GM23338 (cell line): Measurements from ENCODE around the gene NFATC1. TPM values are rescaled to one million over a fixed set of nuclear protein-coding genes. Genes with fewer than 3 reads are reported as not detected.

Experiments
- ATAC-seq: fragments of 200-7000 bp; cut with Tn5 transposase; 3 replicates; pipeline ENCODE4 v1.9.1; 2020
- DNase-seq: peaks from one replicate; pipeline ENCODE4 v3.0.0-alpha.2; 2015; ENCODE audit warnings: low spot score
- H2AFZ ChIP-seq: fragments of 200-600 bp; sonication (generic); 2 replicates; pipeline ENCODE4 v1.8.0; 2016; ENCODE audit warnings: antibody characterized with exemption, mild to moderate bottlenecking, moderate library complexity
- H3F3A ChIP-seq: fragments of 200-600 bp; sonication (generic); replicated peaks from 2 replicates; pipeline ENCODE4 v1.8.0; 2017; ENCODE audit warnings: antibody characterized with exemption, mixed run types, low read depth
- H3K27ac ChIP-seq: fragments of 200-600 bp; sonication (generic); 2 replicates; pipeline ENCODE4 v1.6.1; 2016; ENCODE audit warnings: low read depth
- H3K27me3 ChIP-seq: fragments of 200-600 bp; sonication (generic); 2 replicates; pipeline ENCODE4 v1.8.0; 2016; ENCODE audit warnings: mild to moderate bottlenecking, mixed run types, moderate library complexity; ENCODE audit not compliant: insufficient read depth
- H3K36me3 ChIP-seq: fragments of 200-600 bp; sonication (generic); 2 replicates; pipeline ENCODE4 v1.8.0; 2016; ENCODE audit warnings: mild to moderate bottlenecking; ENCODE audit not compliant: insufficient read depth
- H3K4me1 ChIP-seq: fragments of 200-600 bp; sonication (generic); 2 replicates; pipeline ENCODE4 v1.8.0; 2016; ENCODE audit warnings: mild to moderate bottlenecking, moderate library complexity; ENCODE audit not compliant: insufficient read depth
- H3K4me2 ChIP-seq: fragments of 200-600 bp; sonication (generic); 2 replicates; pipeline ENCODE4 v1.7.1; 2017; ENCODE audit warnings: mixed run types
- H3K4me3 ChIP-seq: fragments of 200-600 bp; sonication (generic); 2 replicates; pipeline ENCODE4 v1.6.1; 2016; ENCODE audit warnings: mixed run types
- H3K79me2 ChIP-seq: fragments of 200-600 bp; sonication (generic); replicated peaks from 2 replicates; pipeline ENCODE4 v1.8.0; 2017; ENCODE audit warnings: mild to moderate bottlenecking; ENCODE audit not compliant: insufficient read depth
- H3K9me2 ChIP-seq: fragments of 200-600 bp; sonication (generic); 2 replicates; pipeline ENCODE4 v1.8.0; 2017; ENCODE audit not compliant: insufficient read depth
- H4K20me1 ChIP-seq: fragments of 200-600 bp; sonication (generic); replicated peaks from 2 replicates; pipeline ENCODE4 v1.8.0; 2017; ENCODE audit warnings: mild to moderate bottlenecking; ENCODE audit not compliant: insufficient read depth
- H3K27ac Mint-ChIP-seq: 2 replicates; pipeline ENCODE4 v1.8.0; 2020; ENCODE audit warnings: inconsistent platforms, mild to moderate bottlenecking, moderate library complexity, mixed read lengths
- H3K27me3 Mint-ChIP-seq: 3 replicates; pipeline ENCODE4 v1.8.0; 2022; ENCODE audit warnings: low read depth, mild to moderate bottlenecking, moderate library complexity, mixed read lengths, inconsistent platforms; ENCODE audit not compliant: insufficient read depth, poor library complexity
- H3K36me3 Mint-ChIP-seq: 3 replicates; pipeline ENCODE4 v1.8.0; 2021; ENCODE audit warnings: low read depth, mild to moderate bottlenecking, inconsistent platforms, moderate library complexity, mixed read lengths
- H3K4me1 Mint-ChIP-seq: 3 replicates; pipeline ENCODE4 v1.8.0; 2020; ENCODE audit warnings: mild to moderate bottlenecking, inconsistent platforms, mixed read lengths
- H3K4me3 Mint-ChIP-seq: 3 replicates; pipeline ENCODE4 v1.8.0; 2021; ENCODE audit warnings: moderate library complexity, mild to moderate bottlenecking, inconsistent platforms, mixed read lengths
- H3K9me3 Mint-ChIP-seq: 3 replicates; pipeline ENCODE4 v1.8.0; 2020; ENCODE audit warnings: moderate library complexity, mild to moderate bottlenecking, inconsistent platforms, mixed read lengths
- CTCF ChIP-seq, 2 experiments: fragments of 200-600 bp in 1 of 2; sonication (generic) in 1 of 2; conservative IDR thresholded peaks; 2 replicates each; pipeline versions ENCODE4 v1.5.1 to v1.6.1; 2016 to 2017; ENCODE audit warnings: antibody characterized with exemption in 2 of 2, low read depth in 2 of 2, mild to moderate bottlenecking in 2 of 2, moderate library complexity in 1 of 2
- ETS1 ChIP-seq: IDR thresholded peaks from 2 replicates; pipeline ENCODE4 v1.6.1; 2016; ENCODE audit warnings: antibody characterized with exemption
- JUNB ChIP-seq: IDR thresholded peaks from one replicate; pipeline ENCODE4 v1.6.1; 2016; ENCODE audit warnings: antibody characterized with exemption; ENCODE audit not compliant: unreplicated experiment
- NANOG ChIP-seq: IDR thresholded peaks from 2 replicates; pipeline ENCODE4 v1.6.1; 2016; ENCODE audit warnings: antibody characterized with exemption, borderline replicate concordance
- STAT1 ChIP-seq: IDR thresholded peaks from one replicate; pipeline ENCODE4 v1.6.1; 2016; ENCODE audit warnings: antibody characterized with exemption; ENCODE audit not compliant: unreplicated experiment
- ZNF114 ChIP-seq: fragments of 250-450 bp; sonication (Bioruptor Pico); IDR thresholded peaks from 2 replicates; pipeline ENCODE4 v1.5.0; 2020; ENCODE audit warnings: mild to moderate bottlenecking, moderate library complexity
- ZNF331 ChIP-seq: fragments of 250-450 bp; sonication (Bioruptor Pico); IDR thresholded peaks from 2 replicates; pipeline ENCODE4 v1.5.0; 2020; ENCODE audit warnings: low read depth, mild to moderate bottlenecking, moderate library complexity
- ZNF462 ChIP-seq: fragments of 250-450 bp; sonication (Bioruptor Pico); IDR thresholded peaks from 2 replicates; pipeline ENCODE4 v1.5.0; 2020; ENCODE audit warnings: mild to moderate bottlenecking, moderate library complexity
- polyA plus RNA-seq: library from polyadenylated mRNA; unstranded; fragments of >200 nt; fragmentation: Nextera tagmentation; extraction: Ambion mirVana; gene quantifications from 2 replicates; pipeline ENCODE4 v1.2.1, GENCODE V29; 2016
- total RNA-seq: library from RNA; depleted of rRNA; stranded (reverse); fragments of >200 nt; shearing (Covaris generic); gene quantifications from 2 replicates; pipeline ENCODE4 v1.2.3, GENCODE V29; 2014

Gene NFATC1
- total and polyA plus RNA-seq, 2 experiments from 2014 or later, result 3.9 to 6.4 TPM

GRCh38 chr18:79416022-79416676 is 20.4 kb downstream of the NFATC1 start (continued):
- TF ChIP-seq ZNF462, result no peak
- no peak for TF ChIP-seq ZNF331 (CRISPR knock-in tag)
- TF ChIP-seq ZNF114, result no peak
- TF ChIP-seq NANOG, result no peak

GRCh38 chr18:79416677-79417052 is 20.9 kb downstream of the NFATC1 start:
- H3F3A ChIP-seq, result no peaks in the 10 kb centered on the region
- no peaks in the 10 kb centered on the region; the same call in 2 of the 3 replicates for H3K9me3 Mint-ChIP-seq
- no peak overlapping the region for H3K27ac Mint-ChIP-seq
- H3K36me3 Mint-ChIP-seq, result peaks cover 13% of the 10 kb centered on the region; the same call in 2 of the 3 replicates
- H3K4me1 Mint-ChIP-seq, result peaks cover 9% of the 10 kb centered on the region
- no peaks in the 10 kb centered on the region for H4K20me1 ChIP-seq
- no peaks in the 10 kb centered on the region; the same call in 1 of the 2 replicates for H3K4me1 ChIP-seq
- no peak overlapping the region for H3K4me3 Mint-ChIP-seq
- H2AFZ ChIP-seq, result no peak overlapping the region
- DNase-seq (no peak), ATAC-seq (no peak)
- H3K4me2 ChIP-seq, result no peak overlapping the region
- H3K9me2 ChIP-seq, result no peaks in the 10 kb centered on the region
- no peaks in the 10 kb centered on the region for H3K36me3 ChIP-seq
- H3K79me2 ChIP-seq, result no peaks in the 10 kb centered on the region
- peaks cover 21% of the 10 kb centered on the region for H3K27me3 Mint-ChIP-seq
- no peak overlapping the region for H3K27ac ChIP-seq
- H3K27me3 ChIP-seq, result no peaks in the 10 kb centered on the region
- no peak overlapping the region for H3K4me3 ChIP-seq
- TF ChIP-seq CTCF (conservative IDR thresholded peaks at IDR 0.05; ENCODE audit: low read depth in 2 of 2) (no peak), NANOG (no peak), JUNB (no peak), STAT1 (no peak), ETS1 (no peak), ZNF114 (no peak)
